ENCODE results near the gene ATP1A4.
A peak's percentile ranks its signal among the peaks of the same experiment; 100 is the strongest.

ATP1A4 gene

DNA sequence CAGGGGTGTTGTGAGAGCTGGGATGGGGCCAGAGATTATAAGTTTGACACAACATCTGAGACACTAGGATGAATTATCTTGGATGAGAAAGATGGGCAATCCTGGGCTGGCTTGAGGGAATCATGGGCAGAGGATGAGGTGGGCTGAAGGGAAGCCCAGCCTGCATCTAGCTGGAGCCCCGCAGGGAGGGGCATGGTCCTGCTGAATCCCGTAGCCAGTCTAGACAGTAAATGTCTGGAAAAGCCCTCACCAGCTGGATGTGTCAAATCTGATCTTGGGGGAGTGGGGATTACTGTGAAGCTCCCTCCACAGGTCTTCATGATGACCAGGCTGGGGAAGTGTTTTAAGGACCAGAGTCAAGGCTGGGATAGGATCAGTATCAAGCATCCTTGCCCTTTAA lies 35.3 kb downstream of the ATP1A4 start:
- H3K27me3 Mint-ChIP-seq: peaks cover 9% of the 10 kb centered on the region
- intact Hi-C loops (cut with micrococcal nuclease): no loop called here
- H3K4me1 Mint-ChIP-seq (ENCODE audit: low read depth): peaks cover 11% of the 10 kb centered on the region
- H3K36me3 Mint-ChIP-seq (ENCODE audit: low read depth): no peaks in the 10 kb centered on the region
- no peak overlapping the region for H3K27ac Mint-ChIP-seq
- no peaks in the 10 kb centered on the region for H3K9me3 Mint-ChIP-seq
- no peak overlapping the region for H3K4me3 Mint-ChIP-seq

DNA sequence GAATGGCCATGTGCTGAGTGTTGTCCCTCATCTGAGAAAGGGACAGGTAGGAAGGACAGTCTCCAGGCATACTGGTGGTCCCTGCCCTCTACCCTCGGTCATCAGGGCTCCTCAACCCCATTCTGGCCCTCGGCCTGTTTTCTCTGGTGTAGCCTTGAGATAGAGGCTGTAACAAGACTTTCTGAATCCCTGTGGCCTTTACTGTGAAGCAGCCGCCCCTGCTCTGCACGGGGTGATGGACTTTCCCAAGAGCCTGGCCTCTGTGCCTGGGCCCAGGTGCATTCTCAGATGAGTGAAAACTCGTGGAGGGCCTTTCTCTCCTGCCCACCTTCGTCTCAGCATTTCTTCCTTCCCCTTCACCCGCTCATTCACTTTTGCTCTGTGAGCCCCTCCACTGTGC lies 36.0 kb downstream of the ATP1A4 start:
- H3K27ac Mint-ChIP-seq: no peak overlapping the region

DNA sequence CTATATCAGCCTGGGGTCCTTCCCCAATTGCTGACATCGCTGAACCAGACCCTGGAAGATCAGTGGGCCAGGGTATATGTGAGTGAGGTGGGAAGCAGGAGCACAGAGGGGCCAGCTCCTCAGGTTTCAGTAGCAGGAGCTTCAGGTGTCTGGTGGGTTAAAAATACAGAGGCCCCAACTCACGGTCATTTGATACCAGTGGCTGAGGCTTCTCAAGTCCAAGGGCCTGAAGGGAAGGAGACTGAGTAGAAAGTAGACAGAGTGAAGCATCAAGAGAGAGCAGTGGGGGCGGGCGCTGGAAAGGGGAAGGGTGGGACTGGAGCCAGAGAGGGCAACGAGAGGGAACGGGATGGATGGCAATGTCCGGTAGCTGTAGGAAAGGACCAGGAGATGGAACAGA lies 36.9 kb downstream of the ATP1A4 start:
- peaks cover 11% of the 10 kb centered on the region for H3K4me1 Mint-ChIP-seq (ENCODE audit: low read depth)
- peaks cover 7% of the 10 kb centered on the region for H3K27me3 Mint-ChIP-seq
- no peak overlapping the region for H3K4me3 Mint-ChIP-seq
- no peak overlapping the region for H3K27ac Mint-ChIP-seq
- no peaks in the 10 kb centered on the region for H3K36me3 Mint-ChIP-seq (ENCODE audit: low read depth)
- intact Hi-C loops (cut with micrococcal nuclease): no loop called here
- H3K9me3 Mint-ChIP-seq: no peaks in the 10 kb centered on the region

More for the DNA sequence above, 36.0 kb downstream of the ATP1A4 start:
- H3K4me1 Mint-ChIP-seq (ENCODE audit: low read depth): peaks cover 11% of the 10 kb centered on the region
- H3K9me3 Mint-ChIP-seq: no peaks in the 10 kb centered on the region
- no peaks in the 10 kb centered on the region for H3K36me3 Mint-ChIP-seq (ENCODE audit: low read depth)
- H3K27me3 Mint-ChIP-seq: peaks cover 7% of the 10 kb centered on the region
- no peak overlapping the region for H3K4me3 Mint-ChIP-seq
- intact Hi-C loops (cut with micrococcal nuclease): no loop called here

DNA sequence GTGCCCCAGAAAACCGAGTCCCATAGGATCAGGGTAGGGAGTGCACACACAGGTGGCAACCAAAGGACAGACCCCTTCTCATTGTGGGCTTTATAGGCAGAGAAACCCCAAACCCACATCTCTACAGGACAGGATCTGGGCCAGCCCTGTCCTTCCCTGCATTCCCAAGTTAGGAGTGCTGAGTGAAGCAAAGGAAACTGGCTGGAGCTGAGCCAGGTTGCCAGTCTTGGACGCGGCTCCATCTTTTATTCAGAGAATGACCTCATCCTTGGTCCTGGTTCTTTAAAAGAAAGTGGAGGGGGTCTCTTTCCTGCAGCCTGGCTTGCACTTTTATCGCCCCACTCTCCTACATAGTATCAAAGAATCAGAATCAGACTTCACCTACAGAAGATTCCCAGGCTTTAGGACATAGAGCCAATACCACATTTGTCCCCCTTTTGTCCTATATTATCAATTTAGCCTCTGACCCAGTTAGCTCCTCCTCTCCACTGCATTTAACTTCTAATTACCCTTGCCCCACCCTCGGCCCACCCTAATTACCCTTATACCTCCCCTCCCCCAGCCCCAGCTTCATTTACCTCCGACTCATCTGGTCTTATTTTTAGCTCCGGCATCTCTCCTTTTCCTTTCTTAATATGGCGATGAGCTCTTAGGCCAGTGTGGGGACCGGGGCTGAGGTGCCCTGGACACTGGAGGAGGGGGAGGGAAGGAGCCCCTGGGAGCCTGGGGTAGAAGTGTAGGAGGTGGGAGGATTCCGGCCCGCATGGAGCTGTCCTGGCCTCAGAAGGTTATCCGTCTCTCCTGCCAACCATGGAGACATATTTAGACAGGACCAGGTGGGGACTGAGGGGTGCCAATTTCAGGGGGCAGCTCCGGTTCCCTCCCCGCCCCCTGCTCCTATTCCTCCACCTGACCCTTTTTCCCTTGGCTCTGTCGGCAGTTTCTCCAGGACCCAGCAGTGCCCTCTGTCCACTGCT lies 38.5 kb downstream of the ATP1A4 start, which contains the start of gene CASQ1:
Gene CASQ1 (plus strand): TSS at position 927 of the 977 bp plus-strand sequence. CDS start 177 bp downstream, outside the sequence.
- H3K36me3 Mint-ChIP-seq (ENCODE audit: low read depth): no peaks in the 10 kb centered on the region
- no peak within 1 kb of the TSS for H3K4me3 Mint-ChIP-seq
- intact Hi-C loops (cut with micrococcal nuclease): loop anchor here (5.0 kb wide), 1 partner anchor 97 kb away; the partner anchor contains the start of gene PEX19
- H3K9me3 Mint-ChIP-seq: no peaks in the 10 kb centered on the region
- H3K27me3 Mint-ChIP-seq: peaks cover 7% of the 10 kb centered on the region
- H3K4me1 Mint-ChIP-seq (ENCODE audit: low read depth): peaks cover 11% of the 10 kb centered on the region
- H3K27ac Mint-ChIP-seq: no peak within 1 kb of the TSS

DNA sequence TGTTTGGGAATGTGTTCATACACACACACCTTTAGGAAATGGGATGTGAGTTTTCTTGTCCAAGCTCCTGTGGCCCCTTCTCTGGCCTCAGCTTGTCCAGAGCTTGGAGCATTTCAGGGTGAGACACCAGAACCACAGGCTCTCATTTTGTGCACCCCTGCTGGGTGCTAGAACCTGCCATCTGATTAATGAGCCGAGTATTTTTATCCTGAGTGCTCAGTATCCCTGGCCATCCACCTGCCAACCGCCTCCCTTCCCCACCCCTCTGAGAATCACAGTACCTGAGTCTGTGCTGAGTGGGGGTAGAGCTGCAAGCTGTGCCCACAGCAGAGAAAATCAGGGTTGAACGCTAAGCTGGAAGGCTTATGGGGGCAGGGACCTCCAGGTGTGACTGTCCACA lies 40.4 kb downstream of the ATP1A4 start:
- Mint-ChIP-seq H3K36me3 (ENCODE audit: low read depth) (no peaks in the 10 kb centered on the region), H3K27me3 (peaks cover 2% of the 10 kb centered on the region), H3K27ac (no peak overlapping the region), H3K4me3 (no peak overlapping the region), H3K4me1 (ENCODE audit: low read depth) (peaks cover 11% of the 10 kb centered on the region), H3K9me3 (no peaks in the 10 kb centered on the region)
- intact Hi-C loops (cut with micrococcal nuclease): loop anchor here (5.0 kb wide), 1 partner anchor 96 kb away; the partner anchor contains the start of gene PEX19

DNA sequence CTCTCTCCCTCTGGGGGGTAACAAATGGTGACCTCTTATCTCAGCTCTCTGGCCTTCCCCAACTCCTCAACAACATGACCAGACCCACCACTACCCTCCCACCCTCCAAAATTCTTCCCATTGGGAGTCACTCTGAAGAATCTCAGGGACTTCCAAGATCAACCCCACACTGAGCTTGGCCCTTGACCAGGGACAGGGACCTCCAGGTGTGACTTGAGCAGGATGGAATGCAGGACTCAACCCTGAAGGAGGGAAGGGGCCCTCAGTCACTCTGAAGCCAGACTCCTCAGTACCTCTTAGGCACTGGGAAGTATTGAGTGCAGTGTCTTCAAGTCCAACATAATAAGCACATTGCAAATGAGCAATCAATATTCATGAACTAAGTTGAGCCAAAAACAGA lies 40.8 kb downstream of the ATP1A4 start:
- H3K27ac Mint-ChIP-seq: no peak overlapping the region
- no peaks in the 10 kb centered on the region for H3K36me3 Mint-ChIP-seq (ENCODE audit: low read depth)
- H3K27me3 Mint-ChIP-seq: peaks cover 2% of the 10 kb centered on the region
- intact Hi-C loops (cut with micrococcal nuclease): loop anchor here (5.0 kb wide), 1 partner anchor 95 kb away; the partner anchor contains the start of gene PEX19
- H3K9me3 Mint-ChIP-seq: no peaks in the 10 kb centered on the region
- H3K4me3 Mint-ChIP-seq: no peak overlapping the region
- H3K4me1 Mint-ChIP-seq (ENCODE audit: low read depth): peaks cover 11% of the 10 kb centered on the region

DNA sequence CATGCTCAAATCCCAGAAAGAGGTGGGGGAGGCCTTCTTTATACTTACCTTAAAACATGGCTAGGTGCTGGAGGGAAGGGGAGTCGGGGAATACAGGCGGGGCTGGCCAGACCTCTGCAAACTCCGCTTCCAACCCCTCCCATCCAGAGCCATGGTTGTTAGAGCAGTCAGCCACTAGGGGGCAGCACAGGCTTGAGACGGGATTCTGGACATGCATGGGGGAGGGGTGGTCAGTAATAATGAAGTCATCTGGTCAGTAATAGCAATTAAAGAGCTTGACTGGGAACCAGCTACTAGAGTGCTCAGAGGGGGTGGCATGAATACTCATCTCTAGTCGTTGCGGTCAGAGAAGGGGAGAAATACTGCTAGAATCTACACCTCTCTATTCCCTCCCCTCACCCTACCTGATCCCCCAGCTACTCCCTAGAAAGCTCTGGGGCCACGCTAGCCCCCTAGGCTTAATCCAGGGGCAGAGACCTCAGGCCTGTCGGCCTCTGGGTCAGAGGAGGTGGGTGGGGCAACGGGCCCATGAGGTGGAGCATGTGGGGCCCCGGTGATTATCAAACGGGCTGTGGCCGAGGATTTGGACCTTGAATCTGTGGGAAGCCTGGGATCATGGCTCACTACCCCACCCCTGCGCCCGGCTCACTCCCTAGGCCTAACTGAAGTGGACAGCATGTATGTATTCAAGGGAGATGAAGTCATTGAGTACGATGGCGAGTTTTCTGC lies 41.9 kb downstream of the ATP1A4 start:
- Mint-ChIP-seq H3K36me3 (ENCODE audit: low read depth) (no peaks in the 10 kb centered on the region), H3K4me3 (no peak overlapping the region), H3K27ac (no peak overlapping the region), H3K27me3 (peaks cover 1% of the 10 kb centered on the region), H3K9me3 (no peaks in the 10 kb centered on the region), H3K4me1 (ENCODE audit: low read depth) (peaks cover 5% of the 10 kb centered on the region)
- intact Hi-C loops (cut with micrococcal nuclease): loop anchor here (1.0 to 5.0 kb wide), 4 partner anchors 26 to 183 kb away; partner anchors contain the start of gene PEX19

DNA sequence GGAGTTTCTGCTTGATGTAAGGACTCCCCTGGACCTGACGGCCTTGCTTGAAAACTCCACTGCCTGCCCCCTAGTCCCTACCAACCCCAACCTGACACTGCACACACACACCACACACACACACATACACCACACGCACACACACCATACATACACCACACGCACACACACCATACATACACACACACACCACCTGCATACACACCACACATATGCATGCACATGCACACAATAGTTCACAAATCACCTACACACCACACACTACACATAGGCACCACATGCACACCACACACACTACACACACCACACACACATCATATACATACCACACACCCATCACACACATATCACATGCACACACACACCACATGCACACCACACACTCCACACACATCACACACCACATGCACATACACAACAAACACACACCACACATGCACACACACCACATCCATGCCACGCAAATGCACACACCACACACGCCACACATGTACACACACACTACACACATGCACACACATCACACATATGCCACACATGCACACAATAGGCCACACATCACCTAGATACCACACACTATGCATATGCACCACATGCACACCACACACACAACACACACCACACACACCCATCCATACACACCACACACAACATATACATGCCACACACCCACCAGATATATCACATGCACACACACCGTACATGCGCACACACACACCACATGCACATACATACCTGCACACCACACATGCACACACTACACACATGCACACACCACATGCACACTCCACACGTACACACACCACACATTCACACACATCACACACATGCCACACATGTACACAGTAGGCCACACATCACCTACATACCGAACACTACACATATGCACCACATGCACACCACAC lies 42.7 kb downstream of the ATP1A4 start:
- H3K9me3 Mint-ChIP-seq: no peaks in the 10 kb centered on the region
- no peaks in the 10 kb centered on the region for H3K27me3 Mint-ChIP-seq
- H3K4me3 Mint-ChIP-seq: no peak overlapping the region
- H3K27ac Mint-ChIP-seq: no peak overlapping the region
- H3K36me3 Mint-ChIP-seq (ENCODE audit: low read depth): no peaks in the 10 kb centered on the region
- H3K4me1 Mint-ChIP-seq (ENCODE audit: low read depth): no peaks in the 10 kb centered on the region
- intact Hi-C loops (cut with micrococcal nuclease): loop anchor here (1.0 to 5.0 kb wide), 4 partner anchors 25 to 182 kb away; partner anchors contain the start of gene PEX19

DNA sequence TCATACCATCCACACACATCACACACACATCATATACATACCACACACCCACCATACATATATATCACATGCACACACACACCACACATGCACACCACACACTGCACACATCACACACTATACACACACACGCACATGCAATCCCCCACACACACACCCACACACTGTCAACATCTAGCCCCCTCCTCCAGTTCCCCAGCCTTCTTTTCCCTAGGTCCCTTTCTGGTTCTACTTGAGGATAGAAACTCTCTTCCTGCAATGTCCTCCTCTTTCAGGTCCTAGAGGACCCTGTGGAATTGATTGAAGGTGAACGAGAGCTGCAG lies 43.3 kb downstream of the ATP1A4 start:
- intact Hi-C loops (cut with micrococcal nuclease): loop anchor here (5.0 kb wide), 1 partner anchor 93 kb away; the partner anchor contains the start of gene PEX19
- no peaks in the 10 kb centered on the region for H3K9me3 Mint-ChIP-seq

DNA sequence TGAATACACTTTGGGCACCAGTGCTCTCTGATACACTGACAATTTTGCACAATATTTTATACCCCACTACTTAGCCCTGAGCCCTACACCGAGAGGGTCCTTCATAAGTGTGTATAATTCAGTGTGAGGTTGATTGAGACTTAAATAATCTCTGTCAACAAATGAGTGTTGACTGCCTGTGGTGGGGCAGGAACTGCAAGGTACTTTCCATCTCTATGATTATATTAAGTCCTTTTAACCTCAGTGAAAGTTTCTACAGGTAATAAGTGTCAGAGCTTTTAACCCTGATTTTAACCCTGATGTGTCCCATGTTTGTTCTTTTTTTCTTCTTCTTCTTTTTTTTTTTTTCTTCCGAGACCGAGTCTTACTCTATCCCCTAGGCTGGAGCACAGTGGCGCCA lies 44.7 kb downstream of the ATP1A4 start:
- intact Hi-C loops (cut with micrococcal nuclease): no loop called here
- H3K9me3 Mint-ChIP-seq: no peaks in the 10 kb centered on the region
- H3K27me3 Mint-ChIP-seq: peaks cover 1% of the 10 kb centered on the region
- H3K27ac Mint-ChIP-seq: no peak overlapping the region
- no peaks in the 10 kb centered on the region for H3K36me3 Mint-ChIP-seq (ENCODE audit: low read depth)
- peaks cover 9% of the 10 kb centered on the region for H3K4me1 Mint-ChIP-seq (ENCODE audit: low read depth)
- no peak overlapping the region for H3K4me3 Mint-ChIP-seq

More for the DNA sequence above, 43.3 kb downstream of the ATP1A4 start:
- H3K27me3 Mint-ChIP-seq: peaks cover 1% of the 10 kb centered on the region
- H3K36me3 Mint-ChIP-seq (ENCODE audit: low read depth): no peaks in the 10 kb centered on the region
- H3K27ac Mint-ChIP-seq: no peak overlapping the region
- H3K4me1 Mint-ChIP-seq (ENCODE audit: low read depth): no peaks in the 10 kb centered on the region
- no peak overlapping the region for H3K4me3 Mint-ChIP-seq

DNA sequence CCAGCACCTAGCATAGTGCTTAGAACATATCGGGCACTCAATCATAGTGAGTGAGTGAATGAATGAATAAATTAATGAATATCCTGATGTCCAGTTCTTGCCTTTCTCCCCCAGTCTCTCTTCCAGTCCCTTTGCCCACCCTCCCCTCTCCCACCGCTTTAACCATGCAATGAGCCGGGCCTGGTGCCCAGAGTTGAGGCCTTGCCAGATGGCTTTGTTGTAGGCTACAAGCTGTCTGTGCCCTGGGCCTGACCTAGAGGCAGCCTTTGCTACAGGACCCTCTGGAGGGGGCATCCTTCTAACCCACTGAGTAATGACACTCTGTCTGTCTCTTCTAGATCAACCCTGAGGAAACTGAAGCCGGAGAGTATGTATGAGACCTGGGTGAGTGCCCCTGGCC lies 45.8 kb downstream of the ATP1A4 start:
- intact Hi-C loops (cut with micrococcal nuclease): no loop called here
- Mint-ChIP-seq H3K36me3 (ENCODE audit: low read depth) (no peaks in the 10 kb centered on the region), H3K9me3 (no peaks in the 10 kb centered on the region), H3K4me1 (ENCODE audit: low read depth) (peaks cover 20% of the 10 kb centered on the region), H3K4me3 (no peak overlapping the region), H3K27me3 (peaks cover 1% of the 10 kb centered on the region), H3K27ac (no peak overlapping the region)

DNA sequence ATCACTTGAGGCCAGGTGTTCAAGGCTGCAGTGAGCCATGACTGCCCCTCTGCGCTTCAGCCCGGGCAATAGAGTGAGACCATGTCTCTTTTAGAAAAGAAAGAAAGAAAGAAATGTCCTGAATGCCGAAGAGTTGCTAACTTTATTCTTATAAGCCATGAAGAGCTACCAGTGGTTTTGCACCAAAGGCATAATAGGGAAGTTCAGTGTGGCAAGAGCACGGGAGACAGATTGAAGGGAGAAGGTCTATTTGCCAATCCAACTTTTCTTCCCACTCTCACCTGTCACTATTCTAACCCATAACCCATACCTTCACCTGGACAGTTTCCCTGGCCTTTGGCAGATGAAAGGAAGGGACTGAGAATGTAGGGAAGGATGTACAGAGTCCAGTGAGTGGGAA lies 49.4 kb downstream of the ATP1A4 start:
- Mint-ChIP-seq H3K4me1 (ENCODE audit: low read depth) (peaks cover 38% of the 10 kb centered on the region), H3K4me3 (no peak overlapping the region), H3K27me3 (peaks cover 1% of the 10 kb centered on the region), H3K36me3 (ENCODE audit: low read depth) (peaks cover 8% of the 10 kb centered on the region), H3K9me3 (no peaks in the 10 kb centered on the region), H3K27ac (peak overlapping the region; percentile 48)
- intact Hi-C loops (cut with micrococcal nuclease): loop anchor here (5.0 kb wide), 1 partner anchor 98 kb away; no protein-coding TSS in a partner anchor
